Thyroid gland (tissue), 4 donors: ENCODE results near the gene RANBP10.

ENCODE experiments used
- POLR2A ChIP-seq, 2 donors: fragments of 450-650 bp; IDR thresholded peaks; one replicate each; pipeline ENCODE4 v1.6.1; 2017; ENCODE audit warnings: antibody characterized with exemption in 2 of 2, mild to moderate bottlenecking in 2 of 2, moderate library complexity in 1 of 2
- TF ChIP-seq, protein P1 (sequence below), 6 experiments: fragments of 200-600 bp in 3 of 6; fragments of 450-650 bp in 3 of 6; sonication (generic) in 3 of 6; IDR thresholded peaks; one replicate each; pipeline ENCODE4 v1.5.1; 2016 to 2019; ENCODE audit warnings: antibody characterized with exemption in 6 of 6, mild to moderate bottlenecking in 2 of 6, inconsistent platforms in 1 of 6, moderate library complexity in 1 of 6

DNA sequence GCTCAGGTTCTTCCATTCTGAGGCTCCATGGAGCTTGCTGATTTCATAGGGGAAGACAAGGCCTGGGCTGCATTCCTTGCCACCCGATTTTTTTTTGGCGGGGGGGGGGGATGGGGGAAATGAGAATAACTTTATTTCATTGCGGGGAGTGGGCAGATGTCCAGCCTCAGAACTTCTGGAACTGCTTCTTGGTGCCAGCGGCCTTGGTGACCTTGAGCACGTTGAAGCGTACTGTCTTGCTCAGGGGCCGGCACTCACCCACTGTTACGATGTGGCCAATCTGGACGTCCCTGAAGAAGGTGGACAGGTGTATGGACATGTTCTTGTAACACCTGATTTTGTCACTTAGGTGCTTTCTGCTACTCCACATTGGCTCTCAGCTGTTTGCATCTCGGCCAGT, 49.4 kb upstream of the RANBP10 start:
- no peak for TF ChIP-seq POLR2A (IDR thresholded peaks at IDR 0.05)
- TF ChIP-seq, protein P1, sequence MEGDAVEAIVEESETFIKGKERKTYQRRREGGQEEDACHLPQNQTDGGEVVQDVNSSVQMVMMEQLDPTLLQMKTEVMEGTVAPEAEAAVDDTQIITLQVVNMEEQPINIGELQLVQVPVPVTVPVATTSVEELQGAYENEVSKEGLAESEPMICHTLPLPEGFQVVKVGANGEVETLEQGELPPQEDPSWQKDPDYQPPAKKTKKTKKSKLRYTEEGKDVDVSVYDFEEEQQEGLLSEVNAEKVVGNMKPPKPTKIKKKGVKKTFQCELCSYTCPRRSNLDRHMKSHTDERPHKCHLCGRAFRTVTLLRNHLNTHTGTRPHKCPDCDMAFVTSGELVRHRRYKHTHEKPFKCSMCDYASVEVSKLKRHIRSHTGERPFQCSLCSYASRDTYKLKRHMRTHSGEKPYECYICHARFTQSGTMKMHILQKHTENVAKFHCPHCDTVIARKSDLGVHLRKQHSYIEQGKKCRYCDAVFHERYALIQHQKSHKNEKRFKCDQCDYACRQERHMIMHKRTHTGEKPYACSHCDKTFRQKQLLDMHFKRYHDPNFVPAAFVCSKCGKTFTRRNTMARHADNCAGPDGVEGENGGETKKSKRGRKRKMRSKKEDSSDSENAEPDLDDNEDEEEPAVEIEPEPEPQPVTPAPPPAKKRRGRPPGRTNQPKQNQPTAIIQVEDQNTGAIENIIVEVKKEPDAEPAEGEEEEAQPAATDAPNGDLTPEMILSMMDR (IDR thresholded peaks at IDR 0.05) = no peak
